PC-3 (cell line): Measurements from ENCODE around the gene IFNA13. TPM values are rescaled to one million over a fixed set of nuclear protein-coding genes. Genes with fewer than 3 reads are reported as not detected.

ENCODE experiments used
- ATAC-seq: fragments of 200-7000 bp; cut with Tn5 transposase; 2 replicates; pipeline ENCODE4 v1.9.1; 2020; ENCODE audit warnings: mild to moderate bottlenecking, moderate library complexity
- BruUV-seq: library from RNA; stranded (reverse); fragments of 400-500 nt; replicated peaks from 2 replicates; lab custom pipeline; 2021; lab: Mats Ljungman, UMichigan
- CTCF ChIA-PET: fragments of 300-600 bp; sonication (Branson Sonifier 250); formaldehyde crosslinking; loops from one replicate; lab custom pipeline; 2022; ENCODE audit warnings: antibody characterized with exemption; lab: Charles Lee
- POLR2A ChIA-PET: fragments of 300-600 bp; sonication (Branson Sonifier 250); formaldehyde crosslinking; loops from one replicate; lab custom pipeline; 2022; ENCODE audit warnings: antibody characterized with exemption; ENCODE audit not compliant: unreplicated experiment; lab: Charles Lee
- DNase-seq: peaks from one replicate; pipeline ENCODE4 v3.0.0-alpha.2; 2015
- H2AFZ ChIP-seq: fragments of 300-600 bp; sonication (generic); 2 replicates; pipeline ENCODE4 v1.6.0; 2016; ENCODE audit warnings: antibody characterized with exemption, low read length
- H3F3A ChIP-seq: fragments of 300-600 bp; sonication (generic); one replicate; pipeline ENCODE4 v1.6.0; 2017; ENCODE audit warnings: antibody characterized with exemption, low read length, control low read depth, mild to moderate bottlenecking; ENCODE audit not compliant: unreplicated experiment
- H3K27ac ChIP-seq: fragments of 300-600 bp; sonication (generic); 2 replicates; pipeline ENCODE4 v1.5.1; 2016; ENCODE audit warnings: mild to moderate bottlenecking, low read length
- H3K27me3 ChIP-seq: fragments of 300-600 bp; sonication (generic); 2 replicates; pipeline ENCODE4 v1.6.1; 2016; ENCODE audit warnings: low read length, mixed read lengths
- H3K36me3 ChIP-seq: fragments of 300-600 bp; sonication (generic); 2 replicates; pipeline ENCODE4 v1.6.1; 2016; ENCODE audit warnings: low read depth, mixed run types, low read length, mixed read lengths
- H3K4me1 ChIP-seq: fragments of 300-600 bp; sonication (generic); 2 replicates; pipeline ENCODE4 v1.5.1; 2016; ENCODE audit warnings: low read length; ENCODE audit not compliant: insufficient read depth
- H3K4me2 ChIP-seq: fragments of 300-600 bp; sonication (generic); 2 replicates; pipeline ENCODE4 v1.6.0; 2016; ENCODE audit warnings: low read length
- H3K4me3 ChIP-seq: fragments of 300-600 bp; sonication (generic); 2 replicates; pipeline ENCODE4 v1.5.1; 2016; ENCODE audit warnings: mild to moderate bottlenecking, low read length, mixed read lengths
- H3K79me2 ChIP-seq: fragments of 300-600 bp; sonication (generic); 2 replicates; pipeline ENCODE4 v1.6.1; 2017; ENCODE audit warnings: low read length, mixed read lengths
- H3K9ac ChIP-seq: fragments of 300-600 bp; sonication (generic); 2 replicates; pipeline ENCODE4 v1.6.0; 2016; ENCODE audit warnings: mild to moderate bottlenecking, low read length
- H3K9me2 ChIP-seq: fragments of 300-600 bp; sonication (generic); replicated peaks from 2 replicates; pipeline ENCODE4 v1.6.1; 2016; ENCODE audit warnings: mixed run types, low read length, mixed read lengths
- H3K9me3 ChIP-seq: fragments of 300-600 bp; sonication (generic); 2 replicates; pipeline ENCODE4 v1.6.1; 2016; ENCODE audit warnings: low read length, mixed read lengths
- H4K20me1 ChIP-seq: fragments of 300-600 bp; sonication (generic); 2 replicates; pipeline ENCODE4 v1.6.1; 2016; ENCODE audit warnings: low read length, mixed read lengths
- CTCF ChIP-seq: fragments of 300-600 bp; sonication (generic); conservative IDR thresholded peaks from 2 replicates; pipeline ENCODE4 v1.5.1; 2017; ENCODE audit warnings: antibody characterized with exemption, low read depth, mild to moderate bottlenecking, low read length
- EZH2 ChIP-seq: fragments of 300-600 bp; sonication (generic); IDR thresholded peaks from one replicate; pipeline ENCODE4 v1.6.1; 2017; ENCODE audit warnings: antibody characterized with exemption, mild to moderate bottlenecking, low read length; ENCODE audit not compliant: unreplicated experiment
- EZH2phosphoT487 ChIP-seq: fragments of 300-600 bp; sonication (generic); IDR thresholded peaks from 2 replicates; pipeline ENCODE4 v1.6.1; 2018; ENCODE audit warnings: mild to moderate bottlenecking, antibody characterized with exemption, low read length, borderline replicate concordance
- intact Hi-C: fragments of 100-400 bp; cut with micrococcal nuclease; formaldehyde crosslinking; loops from 2 replicates; pipeline ENCODE4 v1.9.0; 2023
- total RNA-seq: library from RNA; depleted of rRNA; stranded (reverse); fragments of >200 nt; gene quantifications from 2 replicates; pipeline ENCODE4 v1.2.3, GENCODE V29; 2014; rRNA removed

The IFNA13 gene
- total RNA-seq, 1 experiment from 2014 or later = not detected

DNA sequence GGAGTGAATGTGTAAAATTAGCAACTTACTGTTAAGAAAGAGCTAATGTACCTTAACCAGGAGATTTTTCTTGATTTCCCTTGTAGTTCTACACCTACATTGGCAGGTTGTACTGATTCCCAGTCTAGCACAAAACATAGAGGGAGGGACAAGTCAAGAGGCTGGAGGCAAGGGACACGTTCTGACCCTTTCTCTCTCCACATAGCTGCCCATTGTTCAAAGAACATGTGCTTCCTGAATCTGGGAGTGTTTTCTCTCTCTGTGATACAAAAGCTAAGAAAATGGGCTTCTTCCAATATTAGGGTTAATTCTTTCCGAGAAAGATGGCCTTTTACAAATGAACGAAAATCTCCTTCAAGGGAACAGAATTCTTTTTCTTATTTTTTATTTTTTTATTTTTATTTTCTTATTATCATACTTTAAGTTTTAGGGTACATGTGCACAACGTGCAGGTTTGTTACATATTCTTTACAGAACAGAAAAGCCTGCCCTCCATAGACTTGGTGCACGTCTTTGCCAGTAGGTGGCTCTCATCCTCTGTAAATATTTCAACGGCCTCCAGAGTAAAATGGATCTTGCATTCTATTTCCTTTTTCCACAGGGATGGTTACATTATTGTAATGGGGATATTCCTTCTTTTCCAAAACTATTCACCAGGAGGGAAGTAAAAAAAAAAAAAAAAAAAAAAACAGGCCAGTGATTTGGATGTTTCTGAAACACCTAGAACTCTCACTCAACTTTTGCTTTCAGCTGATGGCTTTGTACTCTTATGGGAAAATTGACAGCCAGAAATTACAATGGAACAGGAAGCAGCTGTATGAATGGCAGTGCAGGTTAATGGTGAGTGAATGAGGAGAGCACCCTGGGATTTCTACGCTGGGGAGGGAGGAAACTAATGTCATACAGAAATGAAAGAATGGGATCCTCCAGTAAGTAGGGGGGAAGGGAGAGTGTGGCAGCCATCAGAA lies 49.6 kb downstream of the IFNA13 start:
- no peak overlapping the region for H2AFZ ChIP-seq
- no TSS peak for BruUV-seq
- intact Hi-C loops = loop anchor here (2.0 kb wide), 3 partner anchors 65 to 471 kb away; no protein-coding TSS in a partner anchor
- DNase-seq (peak; percentile 64), ATAC-seq (peak; percentile 76)
- no peaks in the 10 kb centered on the region for H3K4me1 ChIP-seq
- CTCF ChIA-PET = interaction anchor here (0.6 to 1.5 kb wide), 4 partner anchors 11 to 691 kb away, joined by 3 to 30 read pairs (median 8); partner anchors contain the start of gene CDKN2B
- no peaks in the 10 kb centered on the region for H3K27me3 ChIP-seq
- POLR2A ChIA-PET = no interaction called here
- TF ChIP-seq CTCF = peak; percentile 62
- TF ChIP-seq EZH2 = no peak
- TF ChIP-seq EZH2phosphoT487 = no peak
- H4K20me1 ChIP-seq = no peaks in the 10 kb centered on the region
- H3K27ac ChIP-seq = no peak overlapping the region
- H3K9me3 ChIP-seq = no peaks in the 10 kb centered on the region
- no peak overlapping the region for H3K9ac ChIP-seq
- no peaks in the 10 kb centered on the region for H3K9me2 ChIP-seq
- H3K79me2 ChIP-seq = no peaks in the 10 kb centered on the region
- no peaks in the 10 kb centered on the region for H3F3A ChIP-seq
- 0 out of 2 replicates have a peak overlapping the region, but pooled peaks have one; percentile 5 for H3K4me2 ChIP-seq
- no peaks in the 10 kb centered on the region for H3K36me3 ChIP-seq
- H3K4me3 ChIP-seq = no peak overlapping the region

Other genes starting within 250 kb of the IFNA13 start
- gene IFNW1, start 226.2 kb downstream of the IFNA13 start, total RNA-seq = not detected in 2 replicates
- not detected in 2 replicates for gene IFNA21, start 201.4 kb downstream of the IFNA13 start, total RNA-seq
- gene IFNA4, start 180.5 kb downstream of the IFNA13 start, total RNA-seq = not detected in 2 replicates
- gene IFNA7, start 165.9 kb downstream of the IFNA13 start, total RNA-seq = not detected in 2 replicates
- gene IFNA10, start 160.9 kb downstream of the IFNA13 start, total RNA-seq = not detected in 2 replicates
- gene IFNA16, start 150.7 kb downstream of the IFNA13 start, total RNA-seq = not detected in 2 replicates
- gene IFNA17, start 139.8 kb downstream of the IFNA13 start, total RNA-seq = not detected in 2 replicates
- gene IFNA14, start 128.1 kb downstream of the IFNA13 start, total RNA-seq = not detected in 2 replicates
- not detected in 2 replicates for gene IFNA5, start 62.7 kb downstream of the IFNA13 start, total RNA-seq
- 7.5 and 11.2 TPM in 2 replicates for gene KLHL9, start 32.7 kb downstream of the IFNA13 start, total RNA-seq
- not detected in 2 replicates for gene IFNA6, start 17.2 kb downstream of the IFNA13 start, total RNA-seq
- not detected in 2 replicates for gene IFNA2, start 17.3 kb upstream of the IFNA13 start, total RNA-seq
- not detected in 2 replicates for gene IFNA8, start 41.1 kb upstream of the IFNA13 start, total RNA-seq
- gene IFNA1, start 72.4 kb upstream of the IFNA13 start, total RNA-seq = not detected in 2 replicates
- 0.33 and 1.6 TPM in 2 replicates for gene IFNE, start 114.3 kb upstream of the IFNA13 start, total RNA-seq